ENCODE data around the gene KRTAP10-7.

DNA sequence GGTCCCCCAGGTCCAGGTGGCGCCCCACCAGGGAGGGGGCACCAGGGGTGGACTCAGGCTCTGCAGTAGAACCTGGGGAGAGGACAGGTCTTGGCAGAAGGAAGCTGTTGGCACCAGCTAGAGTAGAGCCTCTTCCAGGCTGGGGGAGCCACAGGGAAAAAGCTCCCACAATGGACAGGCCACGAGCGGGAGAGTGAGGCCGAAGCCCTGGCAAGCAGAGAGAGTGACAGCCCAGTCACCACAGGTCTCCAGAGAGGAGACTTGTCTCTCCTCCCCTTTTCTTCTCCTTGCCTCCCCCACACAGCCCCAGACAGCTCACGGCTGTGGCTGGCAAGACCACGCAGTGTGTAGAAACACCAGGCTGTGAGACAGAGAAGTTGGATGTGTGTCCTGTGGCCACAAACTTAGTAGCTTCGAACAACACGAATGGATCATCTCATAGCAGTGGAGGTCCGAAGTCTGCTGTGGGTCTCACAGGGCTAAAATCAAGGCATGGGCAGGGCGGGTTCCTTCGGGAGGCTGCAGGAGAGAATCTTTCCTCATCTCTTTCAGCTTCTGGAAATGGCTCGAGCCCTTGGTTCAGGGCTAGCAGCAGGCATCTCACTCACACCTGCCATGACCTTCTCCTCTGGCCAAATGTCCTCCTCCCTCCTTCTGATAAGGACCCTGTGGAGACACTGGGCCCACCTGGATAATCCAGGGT lies 50.7 kb downstream of the KRTAP10-7 start:
- TF ChIP-seq CEBPG (CRISPR knock-in tag; IDR thresholded peaks at IDR 0.05) (no peak), CEBPG (tag; conservative IDR thresholded peaks at IDR 0.05 in 1 of 2, IDR thresholded peaks at IDR 0.05 in 1 of 2) (no peak), FOSL1 (tag; conservative IDR thresholded peaks at IDR 0.05) (no peak), NFYB (IDR thresholded peaks at IDR 0.05; ENCODE audit: extremely low read depth, insufficient read length) (no peak), CTCF (IDR thresholded peaks at IDR 0.05 in 2 of 3, conservative IDR thresholded peaks at IDR 0.05 in 1 of 3; ENCODE audit: insufficient read depth in 2 of 3, low read depth in 1 of 3, low read length in 3 of 3) (no peak), NUFIP1 (IDR thresholded peaks at IDR 0.05; ENCODE audit: partially characterized antibody) (no peak), ZNF780A (CRISPR knock-in tag; IDR thresholded peaks at IDR 0.05) (no peak), KAT2B (IDR thresholded peaks at IDR 0.05; ENCODE audit: low read depth, low read length) (no peak), CEBPB (tag; IDR thresholded peaks at IDR 0.05) (no peak), SRSF1 (IDR thresholded peaks at IDR 0.05; ENCODE audit: low read depth, low read length) (no peak)
- TF ChIP-seq, protein P1, sequence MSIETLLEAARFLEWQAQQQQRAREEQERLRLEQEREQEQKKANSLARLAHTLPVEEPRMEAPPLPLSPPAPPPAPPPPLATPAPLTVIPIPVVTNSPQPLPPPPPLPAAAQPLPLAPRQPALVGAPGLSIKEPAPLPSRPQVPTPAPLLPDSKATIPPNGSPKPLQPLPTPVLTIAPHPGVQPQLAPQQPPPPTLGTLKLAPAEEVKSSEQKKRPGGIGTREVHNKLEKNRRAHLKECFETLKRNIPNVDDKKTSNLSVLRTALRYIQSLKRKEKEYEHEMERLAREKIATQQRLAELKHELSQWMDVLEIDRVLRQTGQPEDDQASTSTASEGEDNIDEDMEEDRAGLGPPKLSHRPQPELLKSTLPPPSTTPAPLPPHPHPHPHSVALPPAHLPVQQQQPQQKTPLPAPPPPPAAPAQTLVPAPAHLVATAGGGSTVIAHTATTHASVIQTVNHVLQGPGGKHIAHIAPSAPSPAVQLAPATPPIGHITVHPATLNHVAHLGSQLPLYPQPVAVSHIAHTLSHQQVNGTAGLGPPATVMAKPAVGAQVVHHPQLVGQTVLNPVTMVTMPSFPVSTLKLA (conservative IDR thresholded peaks at IDR 0.05): no peak
- TF ChIP-seq, protein P2, sequence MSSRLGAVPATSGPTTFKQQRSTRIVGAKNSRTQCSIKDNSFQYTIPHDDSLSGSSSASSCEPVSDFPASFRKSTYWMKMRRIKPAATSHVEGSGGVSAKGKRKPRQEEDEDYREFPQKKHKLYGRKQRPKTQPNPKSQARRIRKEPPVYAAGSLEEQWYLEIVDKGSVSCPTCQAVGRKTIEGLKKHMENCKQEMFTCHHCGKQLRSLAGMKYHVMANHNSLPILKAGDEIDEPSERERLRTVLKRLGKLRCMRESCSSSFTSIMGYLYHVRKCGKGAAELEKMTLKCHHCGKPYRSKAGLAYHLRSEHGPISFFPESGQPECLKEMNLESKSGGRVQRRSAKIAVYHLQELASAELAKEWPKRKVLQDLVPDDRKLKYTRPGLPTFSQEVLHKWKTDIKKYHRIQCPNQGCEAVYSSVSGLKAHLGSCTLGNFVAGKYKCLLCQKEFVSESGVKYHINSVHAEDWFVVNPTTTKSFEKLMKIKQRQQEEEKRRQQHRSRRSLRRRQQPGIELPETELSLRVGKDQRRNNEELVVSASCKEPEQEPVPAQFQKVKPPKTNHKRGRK (tag; IDR thresholded peaks at IDR 0.05): no peak
- TF ChIP-seq, protein P3, sequence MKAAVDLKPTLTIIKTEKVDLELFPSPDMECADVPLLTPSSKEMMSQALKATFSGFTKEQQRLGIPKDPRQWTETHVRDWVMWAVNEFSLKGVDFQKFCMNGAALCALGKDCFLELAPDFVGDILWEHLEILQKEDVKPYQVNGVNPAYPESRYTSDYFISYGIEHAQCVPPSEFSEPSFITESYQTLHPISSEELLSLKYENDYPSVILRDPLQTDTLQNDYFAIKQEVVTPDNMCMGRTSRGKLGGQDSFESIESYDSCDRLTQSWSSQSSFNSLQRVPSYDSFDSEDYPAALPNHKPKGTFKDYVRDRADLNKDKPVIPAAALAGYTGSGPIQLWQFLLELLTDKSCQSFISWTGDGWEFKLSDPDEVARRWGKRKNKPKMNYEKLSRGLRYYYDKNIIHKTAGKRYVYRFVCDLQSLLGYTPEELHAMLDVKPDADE (conservative IDR thresholded peaks at IDR 0.05; ENCODE audit: control insufficient read depth, low read depth, low read length): no peak
- TF ChIP-seq, protein P4, sequence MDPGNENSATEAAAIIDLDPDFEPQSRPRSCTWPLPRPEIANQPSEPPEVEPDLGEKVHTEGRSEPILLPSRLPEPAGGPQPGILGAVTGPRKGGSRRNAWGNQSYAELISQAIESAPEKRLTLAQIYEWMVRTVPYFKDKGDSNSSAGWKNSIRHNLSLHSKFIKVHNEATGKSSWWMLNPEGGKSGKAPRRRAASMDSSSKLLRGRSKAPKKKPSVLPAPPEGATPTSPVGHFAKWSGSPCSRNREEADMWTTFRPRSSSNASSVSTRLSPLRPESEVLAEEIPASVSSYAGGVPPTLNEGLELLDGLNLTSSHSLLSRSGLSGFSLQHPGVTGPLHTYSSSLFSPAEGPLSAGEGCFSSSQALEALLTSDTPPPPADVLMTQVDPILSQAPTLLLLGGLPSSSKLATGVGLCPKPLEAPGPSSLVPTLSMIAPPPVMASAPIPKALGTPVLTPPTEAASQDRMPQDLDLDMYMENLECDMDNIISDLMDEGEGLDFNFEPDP (CRISPR knock-in tag; IDR thresholded peaks at IDR 0.05): no peak
- TF ChIP-seq, protein P5, sequence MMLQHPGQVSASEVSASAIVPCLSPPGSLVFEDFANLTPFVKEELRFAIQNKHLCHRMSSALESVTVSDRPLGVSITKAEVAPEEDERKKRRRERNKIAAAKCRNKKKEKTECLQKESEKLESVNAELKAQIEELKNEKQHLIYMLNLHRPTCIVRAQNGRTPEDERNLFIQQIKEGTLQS (IDR thresholded peaks at IDR 0.05): no peak
- TF ChIP-seq, protein P5 (CRISPR knock-in tag; conservative IDR thresholded peaks at IDR 0.05): no peak
